22Rv1 (cell line): ENCODE data around the gene ASB8.

Experiments
- H3K27ac ChIP-seq: fragments of 450-650 bp; 2 replicates; pipeline ENCODE4 v1.5.1; 2017
- ZFX ChIP-seq: fragments of 450-650 bp; IDR thresholded peaks from 2 replicates; pipeline ENCODE4 v1.6.1; 2017; ENCODE audit warnings: antibody characterized with exemption, borderline replicate concordance
- TF ChIP-seq, protein P1 (sequence below): fragments of 450-650 bp; IDR thresholded peaks from 2 replicates; pipeline ENCODE4 v1.5.1; 2017; ENCODE audit warnings: mild to moderate bottlenecking

ASB8 gene

DNA sequence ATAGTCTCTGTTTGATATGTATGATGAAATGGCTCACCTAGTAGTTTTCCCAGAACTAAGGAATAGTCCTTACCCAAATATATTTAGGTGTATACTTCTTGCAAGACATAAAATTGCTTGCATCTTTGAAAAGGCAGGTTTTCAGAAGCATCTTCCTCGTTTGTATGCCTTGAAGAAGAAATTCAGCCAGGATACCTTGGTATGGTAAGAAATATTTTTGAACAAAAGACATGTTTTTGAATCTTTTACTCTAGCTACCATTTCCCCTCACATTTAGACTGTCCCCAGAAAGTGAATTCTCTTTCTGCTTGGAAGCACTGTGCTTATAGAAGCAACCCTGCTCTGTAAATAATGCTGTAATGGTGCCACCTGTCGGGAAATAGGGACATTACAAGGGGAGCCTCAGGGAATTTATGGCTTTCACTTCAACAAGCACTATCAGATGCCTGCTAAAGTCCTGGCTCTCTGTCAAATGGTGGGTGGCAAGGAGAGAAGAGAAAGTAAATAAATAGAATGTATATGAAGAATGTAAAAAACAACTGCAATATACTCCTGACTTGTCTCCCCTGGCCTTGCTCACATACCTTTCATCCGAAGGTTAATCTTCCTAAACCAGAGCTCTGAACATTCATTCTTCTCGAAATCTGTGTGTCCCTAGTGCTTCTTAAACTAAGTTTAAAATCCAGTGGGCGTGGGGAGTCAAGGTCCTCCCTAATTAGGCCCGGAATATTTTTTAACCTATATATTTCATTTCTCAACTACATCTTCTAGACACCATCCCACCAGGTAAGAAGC, 32.2 kb upstream of the ASB8 start:
- no peak for TF ChIP-seq ZFX
- TF ChIP-seq, protein P1, sequence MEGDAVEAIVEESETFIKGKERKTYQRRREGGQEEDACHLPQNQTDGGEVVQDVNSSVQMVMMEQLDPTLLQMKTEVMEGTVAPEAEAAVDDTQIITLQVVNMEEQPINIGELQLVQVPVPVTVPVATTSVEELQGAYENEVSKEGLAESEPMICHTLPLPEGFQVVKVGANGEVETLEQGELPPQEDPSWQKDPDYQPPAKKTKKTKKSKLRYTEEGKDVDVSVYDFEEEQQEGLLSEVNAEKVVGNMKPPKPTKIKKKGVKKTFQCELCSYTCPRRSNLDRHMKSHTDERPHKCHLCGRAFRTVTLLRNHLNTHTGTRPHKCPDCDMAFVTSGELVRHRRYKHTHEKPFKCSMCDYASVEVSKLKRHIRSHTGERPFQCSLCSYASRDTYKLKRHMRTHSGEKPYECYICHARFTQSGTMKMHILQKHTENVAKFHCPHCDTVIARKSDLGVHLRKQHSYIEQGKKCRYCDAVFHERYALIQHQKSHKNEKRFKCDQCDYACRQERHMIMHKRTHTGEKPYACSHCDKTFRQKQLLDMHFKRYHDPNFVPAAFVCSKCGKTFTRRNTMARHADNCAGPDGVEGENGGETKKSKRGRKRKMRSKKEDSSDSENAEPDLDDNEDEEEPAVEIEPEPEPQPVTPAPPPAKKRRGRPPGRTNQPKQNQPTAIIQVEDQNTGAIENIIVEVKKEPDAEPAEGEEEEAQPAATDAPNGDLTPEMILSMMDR: peak; percentile 97
- H3K27ac ChIP-seq: no peak overlapping the region

DNA sequence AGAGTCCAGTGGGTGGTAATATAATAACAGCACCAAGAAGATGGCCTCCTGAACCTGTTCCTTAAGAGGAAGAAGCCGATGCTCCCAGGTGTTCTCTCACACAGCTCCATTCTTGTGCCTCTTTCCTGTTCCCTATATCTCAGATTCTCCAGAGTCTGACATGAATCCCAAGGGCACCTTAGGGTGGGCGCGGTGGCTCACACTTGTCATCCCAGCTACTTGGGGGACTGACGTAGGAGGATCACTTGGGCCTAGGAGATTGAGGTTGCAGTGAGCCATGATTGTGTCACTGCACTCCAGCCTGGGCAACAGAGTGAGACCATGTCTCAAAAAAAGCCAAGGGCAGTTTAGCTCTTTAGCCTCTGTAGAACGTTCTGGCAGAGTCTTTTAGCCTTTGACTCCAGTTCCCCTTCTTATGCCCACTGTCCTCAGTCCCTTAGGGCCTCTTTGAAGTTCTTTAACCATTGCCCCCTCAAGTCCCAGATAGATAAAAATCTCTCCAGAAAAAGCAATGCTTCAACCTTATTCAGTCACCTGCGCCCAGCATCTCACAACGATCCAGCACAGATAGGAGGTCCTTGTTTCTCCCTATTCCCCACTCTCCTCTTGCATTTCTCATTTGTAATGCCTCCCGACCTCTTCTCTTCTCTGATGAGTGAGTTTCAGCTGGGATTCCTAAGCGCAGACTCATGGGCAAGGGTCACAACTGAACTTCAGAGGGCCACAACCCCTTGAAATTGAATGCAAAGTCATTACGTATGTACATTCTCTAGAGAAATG, 30.8 kb upstream of the ASB8 start:
- H3K27ac ChIP-seq: no peak overlapping the region
- TF ChIP-seq, protein P1: no peak
- no peak for TF ChIP-seq ZFX

DNA sequence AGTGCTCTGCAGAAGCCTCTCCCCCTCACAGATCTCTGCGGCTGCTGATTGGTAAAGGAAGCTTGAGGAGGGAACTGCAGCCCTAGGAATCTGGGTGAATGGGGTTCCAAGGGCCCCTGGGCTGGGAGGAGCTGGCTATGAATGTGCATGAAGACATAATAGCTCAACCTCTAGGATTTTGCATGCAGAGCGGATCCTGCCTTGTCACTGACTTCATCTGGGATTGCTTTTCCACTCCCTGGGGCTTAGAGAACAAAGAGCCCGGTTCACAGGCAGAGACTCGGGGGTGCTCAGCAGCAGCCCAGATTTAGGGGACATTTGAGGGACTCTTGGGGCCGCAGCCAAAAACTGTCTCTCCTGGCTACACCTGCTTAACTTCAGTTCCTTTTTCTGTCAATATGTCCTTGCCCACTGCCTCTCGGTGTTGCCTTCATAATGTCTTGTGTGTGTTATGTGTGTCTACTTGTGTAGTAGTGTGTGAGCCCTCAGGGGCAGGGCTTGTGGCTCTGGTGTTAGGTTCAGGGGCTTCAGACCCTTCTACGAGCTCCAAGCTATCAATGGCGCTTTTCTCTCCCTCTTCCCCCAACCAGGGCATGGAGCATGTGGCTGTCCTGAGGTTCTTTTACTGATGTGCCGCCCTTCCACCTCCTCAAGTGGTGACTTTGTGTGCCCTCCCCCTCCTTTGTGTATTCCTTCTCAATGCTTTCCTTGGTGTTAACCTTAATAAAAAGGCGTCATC, 28.0 kb upstream of the ASB8 start:
- TF ChIP-seq ZFX: no peak
- TF ChIP-seq, protein P1: no peak
- H3K27ac ChIP-seq: no peak overlapping the region

DNA sequence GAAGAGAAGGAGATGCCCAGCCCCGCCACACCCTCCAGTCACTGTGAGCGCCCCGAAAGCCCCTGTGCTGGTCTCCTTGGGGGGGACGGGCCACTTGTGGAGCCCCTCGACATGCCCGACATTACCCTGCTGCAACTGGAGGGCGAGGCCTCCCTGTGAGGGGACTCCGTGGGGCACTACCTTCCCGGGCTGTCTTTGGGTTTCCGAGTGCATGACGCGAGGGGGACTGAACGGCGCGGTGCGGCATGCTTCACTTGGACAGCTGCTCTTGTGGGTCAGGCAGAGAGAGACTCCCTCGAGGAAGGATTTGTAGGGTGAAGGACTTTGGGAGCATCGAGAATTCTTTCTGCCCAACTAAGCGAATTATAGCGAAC, 27.2 kb upstream of the ASB8 start:
- TF ChIP-seq ZFX: no peak
- TF ChIP-seq, protein P1: no peak
- H3K27ac ChIP-seq: no peak overlapping the region

DNA sequence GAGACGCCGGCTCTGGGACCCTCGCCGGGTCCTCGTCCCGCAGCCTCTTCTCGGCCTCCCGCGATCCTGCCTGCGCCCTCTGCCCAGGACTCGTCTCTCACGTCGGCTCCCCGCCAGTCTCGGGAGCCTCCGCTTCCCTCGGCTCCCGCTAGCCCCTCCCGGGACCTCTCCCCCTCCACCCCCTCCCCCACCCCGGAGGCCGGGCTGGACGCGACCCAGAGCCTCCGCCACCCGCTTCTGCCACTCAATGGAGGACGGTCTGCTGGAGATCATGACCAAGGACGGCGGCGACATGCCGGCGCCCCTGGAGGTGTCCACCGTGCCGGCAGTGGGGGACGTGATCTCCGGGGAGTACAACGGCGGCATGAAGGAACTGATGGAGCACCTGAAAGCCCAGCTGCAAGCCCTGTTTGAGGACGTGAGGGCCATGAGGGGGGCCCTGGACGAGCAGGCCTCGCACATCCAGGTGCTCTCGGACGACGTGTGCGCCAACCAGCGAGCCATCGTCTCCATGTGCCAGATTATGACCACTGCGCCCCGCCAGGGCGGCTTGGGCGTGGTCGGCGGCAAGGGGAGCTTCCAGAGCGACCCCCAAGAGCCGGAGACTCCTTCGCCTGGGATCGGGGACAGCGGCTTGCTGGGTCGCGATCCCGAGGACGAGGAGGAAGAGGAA, 26.7 kb upstream of the ASB8 start:
- TF ChIP-seq, protein P1: peak; percentile 8
- no peak for TF ChIP-seq ZFX
- no peak overlapping the region for H3K27ac ChIP-seq

DNA sequence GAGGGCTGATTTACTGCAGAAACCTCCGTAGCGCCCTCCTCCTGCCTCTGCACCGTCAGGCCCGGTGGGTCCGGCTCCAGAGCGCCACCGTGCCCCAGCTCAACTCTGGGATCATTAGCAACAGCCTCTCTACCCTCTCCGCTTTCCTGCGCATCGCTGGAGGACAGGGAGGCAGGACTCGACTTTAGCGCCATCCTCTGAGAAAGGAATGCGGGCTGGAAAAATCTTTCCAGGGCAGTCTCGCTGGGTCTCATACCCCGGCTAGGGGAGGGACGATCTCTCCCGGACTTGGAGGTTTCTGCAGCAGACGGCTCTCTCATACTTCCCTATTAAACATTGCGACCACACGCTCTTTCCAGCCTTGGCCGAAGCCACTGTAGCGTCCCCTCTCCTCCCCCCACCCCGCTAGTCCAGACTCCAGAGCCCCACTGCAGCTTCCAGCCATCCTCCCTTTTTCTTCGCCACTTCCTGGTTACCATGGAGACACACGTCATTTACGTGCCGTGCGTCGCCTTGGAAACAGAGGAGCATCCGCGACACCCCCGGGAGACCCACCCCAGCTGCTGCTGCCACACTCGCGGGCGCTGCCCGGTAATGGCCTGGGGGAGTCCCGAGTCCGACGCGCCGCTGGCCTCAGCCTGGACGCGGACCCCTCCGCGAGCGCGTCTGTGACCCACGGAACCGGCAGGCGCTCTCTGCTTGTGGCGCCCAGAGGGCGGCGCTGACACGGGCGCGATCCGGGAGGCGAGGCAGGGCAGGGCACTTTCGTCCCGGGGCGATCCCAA, 26.0 kb upstream of the ASB8 start, which contains the start of gene CCDC184:
Gene CCDC184, plus strand, starts transcription at position 554 of the 785 bp plus-strand sequence. CDS start 479 bp downstream, outside the sequence.
- TF ChIP-seq, protein P1: peak; percentile 78
- no peak for TF ChIP-seq ZFX
- H3K27ac ChIP-seq: peak within 1 kb of the TSS; percentile 59
